Thyroid gland (tissue), 4 donors: ENCODE results near the gene NEDD4L.

Experiments used
- CTCF ChIP-seq, 6 experiments: fragments of 200-600 bp in 3 of 6; fragments of 450-650 bp in 3 of 6; sonication (generic) in 3 of 6; IDR thresholded peaks; one replicate each; pipeline ENCODE4 v1.5.1; 2016 to 2019; ENCODE audit warnings: antibody characterized with exemption in 6 of 6, mild to moderate bottlenecking in 2 of 6, inconsistent platforms in 1 of 6, moderate library complexity in 1 of 6
- POLR2A ChIP-seq, 2 donors: fragments of 450-650 bp; IDR thresholded peaks; one replicate each; pipeline ENCODE4 v1.6.1; 2017; ENCODE audit warnings: antibody characterized with exemption in 2 of 2, mild to moderate bottlenecking in 2 of 2, moderate library complexity in 1 of 2

- no peak for TF ChIP-seq CTCF (IDR thresholded peaks at IDR 0.05)
- no peak for TF ChIP-seq POLR2A (IDR thresholded peaks at IDR 0.05)
These were observed 265.7 kb downstream of the NEDD4L start for GRCh38 chr18:58309610-58310239.
